SK-N-SH treated with all-trans-retinoic acid at 6 μM for 48 hours (cell line): Measurements from ENCODE around the gene LSR.

Experiments used
- ARNTL ChIP-seq: fragments of 450-650 bp; formaldehyde crosslinking; IDR thresholded peaks from 2 replicates; pipeline ENCODE4 v1.5.0; 2020; ENCODE audit warnings: low read depth, mild to moderate bottlenecking, moderate library complexity, borderline replicate concordance
- BACH2 ChIP-seq: fragments of 250-450 bp; sonication (Bioruptor Pico); IDR thresholded peaks from 2 replicates; pipeline ENCODE4 v1.9.0; 2021; ENCODE audit warnings: mild to moderate bottlenecking, borderline replicate concordance
- PPARA ChIP-seq: fragments of 250-450 bp; sonication (Bioruptor Pico); IDR thresholded peaks from 2 replicates; pipeline ENCODE4 v1.5.0; 2020; ENCODE audit warnings: mild to moderate bottlenecking, borderline replicate concordance
- SNAI2 ChIP-seq: fragments of 250-450 bp; sonication (Bioruptor Pico); IDR thresholded peaks from 2 replicates; pipeline ENCODE4 v1.5.0; 2020; ENCODE audit warnings: mild to moderate bottlenecking, moderate library complexity
- TCF4 ChIP-seq: fragments of 250-450 bp; sonication (Bioruptor Pico); IDR thresholded peaks from 2 replicates; pipeline ENCODE4 v1.8.0; 2021; ENCODE audit warnings: mild to moderate bottlenecking, moderate library complexity, borderline replicate concordance
- ZC3H10 ChIP-seq: fragments of 250-450 bp; sonication (Bioruptor Pico); IDR thresholded peaks from 2 replicates; pipeline ENCODE4 v1.5.1; 2021; ENCODE audit warnings: mild to moderate bottlenecking, moderate library complexity
- ZFP3 ChIP-seq: fragments of 250-450 bp; sonication (Bioruptor Pico); IDR thresholded peaks from 2 replicates; pipeline ENCODE4 v1.5.0; 2020; ENCODE audit warnings: mild to moderate bottlenecking, moderate library complexity
- ZNF565 ChIP-seq: fragments of 450-650 bp; formaldehyde crosslinking; conservative IDR thresholded peaks from 2 replicates; pipeline ENCODE4 v1.5.0; 2020; ENCODE audit warnings: low read depth, mild to moderate bottlenecking, moderate library complexity
- TF ChIP-seq, protein P1 (sequence below): fragments of 250-450 bp; sonication (Bioruptor Pico); IDR thresholded peaks from 2 replicates; pipeline ENCODE4 v1.5.0; 2020; ENCODE audit warnings: mild to moderate bottlenecking, moderate library complexity
- TF ChIP-seq, protein P2 (sequence below): fragments of 250-450 bp; sonication (Bioruptor Pico); IDR thresholded peaks from 2 replicates; pipeline ENCODE4 v1.8.0; 2020; ENCODE audit warnings: mild to moderate bottlenecking, moderate library complexity, borderline replicate concordance
- TF ChIP-seq, protein P3 (sequence below): fragments of 250-450 bp; sonication (Bioruptor Pico); IDR thresholded peaks from 2 replicates; pipeline ENCODE4 v1.8.0; 2021; ENCODE audit warnings: low read depth, mild to moderate bottlenecking, moderate library complexity, borderline replicate concordance

DNA sequence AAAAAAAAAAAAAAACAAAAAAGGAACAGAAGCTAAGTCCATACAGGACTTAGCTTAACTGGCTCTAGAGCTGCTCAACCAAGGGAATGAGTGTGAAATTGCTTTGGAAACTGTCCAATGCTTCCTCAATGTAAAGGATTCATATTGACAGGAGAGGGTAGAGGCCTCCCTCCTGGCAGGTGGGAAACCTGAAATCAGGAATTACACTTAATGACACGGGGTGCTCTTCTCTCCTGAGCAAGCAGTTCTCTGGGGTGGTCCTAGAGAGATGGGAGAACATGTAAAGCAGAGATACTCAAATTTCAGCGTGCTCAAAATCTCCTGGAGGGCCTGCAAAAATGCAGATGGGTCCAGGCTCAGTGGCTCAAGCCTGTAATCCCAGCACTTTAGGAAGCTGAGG is 39.5 kb downstream of the LSR start:
- TF ChIP-seq, protein P1, sequence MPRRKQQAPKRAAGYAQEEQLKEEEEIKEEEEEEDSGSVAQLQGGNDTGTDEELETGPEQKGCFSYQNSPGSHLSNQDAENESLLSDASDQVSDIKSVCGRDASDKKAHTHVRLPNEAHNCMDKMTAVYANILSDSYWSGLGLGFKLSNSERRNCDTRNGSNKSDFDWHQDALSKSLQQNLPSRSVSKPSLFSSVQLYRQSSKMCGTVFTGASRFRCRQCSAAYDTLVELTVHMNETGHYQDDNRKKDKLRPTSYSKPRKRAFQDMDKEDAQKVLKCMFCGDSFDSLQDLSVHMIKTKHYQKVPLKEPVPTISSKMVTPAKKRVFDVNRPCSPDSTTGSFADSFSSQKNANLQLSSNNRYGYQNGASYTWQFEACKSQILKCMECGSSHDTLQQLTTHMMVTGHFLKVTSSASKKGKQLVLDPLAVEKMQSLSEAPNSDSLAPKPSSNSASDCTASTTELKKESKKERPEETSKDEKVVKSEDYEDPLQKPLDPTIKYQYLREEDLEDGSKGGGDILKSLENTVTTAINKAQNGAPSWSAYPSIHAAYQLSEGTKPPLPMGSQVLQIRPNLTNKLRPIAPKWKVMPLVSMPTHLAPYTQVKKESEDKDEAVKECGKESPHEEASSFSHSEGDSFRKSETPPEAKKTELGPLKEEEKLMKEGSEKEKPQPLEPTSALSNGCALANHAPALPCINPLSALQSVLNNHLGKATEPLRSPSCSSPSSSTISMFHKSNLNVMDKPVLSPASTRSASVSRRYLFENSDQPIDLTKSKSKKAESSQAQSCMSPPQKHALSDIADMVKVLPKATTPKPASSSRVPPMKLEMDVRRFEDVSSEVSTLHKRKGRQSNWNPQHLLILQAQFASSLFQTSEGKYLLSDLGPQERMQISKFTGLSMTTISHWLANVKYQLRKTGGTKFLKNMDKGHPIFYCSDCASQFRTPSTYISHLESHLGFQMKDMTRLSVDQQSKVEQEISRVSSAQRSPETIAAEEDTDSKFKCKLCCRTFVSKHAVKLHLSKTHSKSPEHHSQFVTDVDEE (CRISPR knock-in tag), result no peak
- no peak for TF ChIP-seq ZFP3 (CRISPR knock-in tag)
- TF ChIP-seq PPARA (CRISPR knock-in tag), result no peak
- no peak for TF ChIP-seq ARNTL (CRISPR knock-in tag)
- TF ChIP-seq SNAI2 (CRISPR knock-in tag), result no peak
- TF ChIP-seq, protein P2, sequence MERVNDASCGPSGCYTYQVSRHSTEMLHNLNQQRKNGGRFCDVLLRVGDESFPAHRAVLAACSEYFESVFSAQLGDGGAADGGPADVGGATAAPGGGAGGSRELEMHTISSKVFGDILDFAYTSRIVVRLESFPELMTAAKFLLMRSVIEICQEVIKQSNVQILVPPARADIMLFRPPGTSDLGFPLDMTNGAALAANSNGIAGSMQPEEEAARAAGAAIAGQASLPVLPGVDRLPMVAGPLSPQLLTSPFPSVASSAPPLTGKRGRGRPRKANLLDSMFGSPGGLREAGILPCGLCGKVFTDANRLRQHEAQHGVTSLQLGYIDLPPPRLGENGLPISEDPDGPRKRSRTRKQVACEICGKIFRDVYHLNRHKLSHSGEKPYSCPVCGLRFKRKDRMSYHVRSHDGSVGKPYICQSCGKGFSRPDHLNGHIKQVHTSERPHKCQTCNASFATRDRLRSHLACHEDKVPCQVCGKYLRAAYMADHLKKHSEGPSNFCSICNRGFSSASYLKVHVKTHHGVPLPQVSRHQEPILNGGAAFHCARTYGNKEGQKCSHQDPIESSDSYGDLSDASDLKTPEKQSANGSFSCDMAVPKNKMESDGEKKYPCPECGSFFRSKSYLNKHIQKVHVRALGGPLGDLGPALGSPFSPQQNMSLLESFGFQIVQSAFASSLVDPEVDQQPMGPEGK (CRISPR knock-in tag), result no peak
- TF ChIP-seq, protein P3, sequence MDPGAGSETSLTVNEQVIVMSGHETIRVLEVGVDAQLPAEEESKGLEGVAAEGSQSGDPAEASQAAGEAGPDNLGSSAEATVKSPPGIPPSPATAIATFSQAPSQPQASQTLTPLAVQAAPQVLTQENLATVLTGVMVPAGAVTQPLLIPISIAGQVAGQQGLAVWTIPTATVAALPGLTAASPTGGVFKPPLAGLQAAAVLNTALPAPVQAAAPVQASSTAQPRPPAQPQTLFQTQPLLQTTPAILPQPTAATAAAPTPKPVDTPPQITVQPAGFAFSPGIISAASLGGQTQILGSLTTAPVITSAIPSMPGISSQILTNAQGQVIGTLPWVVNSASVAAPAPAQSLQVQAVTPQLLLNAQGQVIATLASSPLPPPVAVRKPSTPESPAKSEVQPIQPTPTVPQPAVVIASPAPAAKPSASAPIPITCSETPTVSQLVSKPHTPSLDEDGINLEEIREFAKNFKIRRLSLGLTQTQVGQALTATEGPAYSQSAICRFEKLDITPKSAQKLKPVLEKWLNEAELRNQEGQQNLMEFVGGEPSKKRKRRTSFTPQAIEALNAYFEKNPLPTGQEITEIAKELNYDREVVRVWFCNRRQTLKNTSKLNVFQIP (CRISPR knock-in tag), result no peak
- no peak for TF ChIP-seq ZC3H10 (CRISPR knock-in tag)
- TF ChIP-seq BACH2, result no peak
- no peak for TF ChIP-seq TCF4 (CRISPR knock-in tag)
- no peak for TF ChIP-seq ZNF565 (CRISPR knock-in tag)
